Astrocyte of the spinal cord (primary cell): ENCODE results near the gene PRSS53.

Experiments
- DNase-seq: peaks from one replicate; pipeline ENCODE4 v3.0.0; 2011; ENCODE audit warnings: low read depth, low spot score
- H3K4me3 ChIP-seq: 2 replicates; pipeline ENCODE4 v1.5.1; 2011; ENCODE audit warnings: low read depth, mild to moderate bottlenecking, low read length, moderate library complexity
- CTCF ChIP-seq: IDR thresholded peaks from 2 replicates; pipeline ENCODE4 v1.5.1; 2012; ENCODE audit warnings: low read depth, mild to moderate bottlenecking, low read length, inconsistent platforms
- in situ Hi-C: cut with HindIII; loops from 2 replicates; pipeline ENCODE4 v1.10.0; 2017; ENCODE audit warnings: low sequenced_read_pairs

Gene PRSS53

GRCh38 chr16:31078597-31079341 lies 10.0 kb downstream of the PRSS53 start:
- in situ Hi-C loops = no loop called here
- H3K4me3 ChIP-seq = no peak overlapping the region
- TF ChIP-seq CTCF = no peak
- no peak for DNase-seq

- H3K4me3 ChIP-seq = no peak overlapping the region
- TF ChIP-seq CTCF = peak; percentile 4
- no peak for DNase-seq
- in situ Hi-C loops = no loop called here
These were observed 10.9 kb downstream of the PRSS53 start for GRCh38 chr16:31077592-31078396.

DNA sequence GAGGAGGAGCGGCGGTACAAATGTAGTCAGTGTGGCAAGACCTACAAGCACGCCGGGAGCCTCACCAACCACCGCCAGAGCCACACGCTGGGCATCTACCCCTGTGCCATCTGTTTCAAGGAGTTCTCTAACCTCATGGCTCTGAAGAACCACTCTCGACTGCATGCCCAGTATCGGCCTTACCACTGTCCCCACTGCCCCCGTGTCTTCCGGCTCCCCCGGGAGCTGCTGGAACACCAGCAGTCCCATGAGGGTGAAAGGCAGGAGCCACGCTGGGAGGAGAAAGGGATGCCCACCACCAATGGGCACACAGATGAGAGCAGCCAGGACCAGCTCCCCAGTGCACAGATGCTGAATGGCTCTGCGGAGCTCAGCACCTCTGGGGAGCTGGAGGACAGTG lies 11.7 kb downstream of the PRSS53 start:
- no peak for TF ChIP-seq CTCF
- in situ Hi-C loops = no loop called here

GRCh38 chr16:31076319-31076718 lies 12.4 kb downstream of the PRSS53 start:
- no peak for TF ChIP-seq CTCF
- no peak overlapping the region for H3K4me3 ChIP-seq
- DNase-seq = no peak
- in situ Hi-C loops = no loop called here

More for the DNA sequence above, 11.7 kb downstream of the PRSS53 start:
- no peak overlapping the region for H3K4me3 ChIP-seq
- no peak for DNase-seq

GRCh38 chr16:31074814-31075183 lies 13.9 kb downstream of the PRSS53 start:
- TF ChIP-seq CTCF = no peak
- peak overlapping the region; percentile 67 for H3K4me3 ChIP-seq
- DNase-seq = no peak
- in situ Hi-C loops = no loop called here

GRCh38 chr16:31073970-31074813 lies 14.6 kb downstream of the PRSS53 start, which contains the start of the genes ZNF646 and ZNF668:
Gene ZNF646, plus strand, starts transcription at chr16:31074422. Its CDS starts 1,903 bp downstream, at chr16:31076325.
Gene ZNF668, minus strand, starts transcription at chr16:31074240. Its CDS starts 9,781 bp downstream, at chr16:31064459.
- peak; percentile 99 for DNase-seq
- no peak for TF ChIP-seq CTCF
- peak within 1 kb of the TSS; percentile 67 for H3K4me3 ChIP-seq
- in situ Hi-C loops = no loop called here
